ENCODE measurements around the gene CCDC87.
"Not testable (repeated sequence)": the region's sequence is repeated elsewhere in the genome, so short reads cannot be mapped to it uniquely, and the experiment has no call there.

The CCDC87 gene

DNA sequence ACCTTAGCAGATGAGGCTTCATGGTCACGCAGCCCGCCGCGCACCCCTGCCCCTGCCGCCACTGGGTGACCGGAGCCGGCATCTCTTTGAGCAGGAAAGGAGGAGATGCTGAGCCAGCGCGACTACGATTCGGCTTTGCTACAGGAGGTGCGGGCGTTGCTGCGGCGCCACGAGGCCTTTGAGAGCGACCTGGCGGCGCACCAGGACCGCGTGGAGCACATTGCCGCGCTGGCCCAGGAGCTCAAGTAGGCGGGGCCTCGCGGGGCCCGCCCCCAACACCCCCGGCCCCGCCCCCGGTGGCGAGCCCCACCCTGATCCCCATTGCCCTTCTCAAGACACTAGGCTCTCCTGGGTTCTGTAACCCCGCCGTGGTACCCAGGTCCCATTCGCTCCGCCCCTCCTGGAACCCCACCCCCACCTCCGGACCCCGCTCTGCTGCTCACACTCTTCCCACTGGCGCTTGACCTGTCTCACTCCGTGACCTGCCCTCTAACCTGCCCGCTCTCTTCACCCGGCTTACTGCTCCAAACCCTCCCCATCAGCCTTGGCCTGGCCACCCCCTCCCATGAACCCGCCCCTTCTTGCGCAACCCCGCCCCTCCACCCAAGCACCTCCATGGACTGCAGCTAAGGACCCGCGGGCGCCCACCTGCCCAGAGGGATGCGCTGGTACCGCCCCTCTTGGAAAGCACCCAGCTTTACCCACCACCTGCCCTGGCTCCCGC is 33.6 kb downstream of the CCDC87 start:
- in situ Hi-C loops (cut with MboI; ENCODE audit: low sequenced_read_pairs): no loop called here

DNA sequence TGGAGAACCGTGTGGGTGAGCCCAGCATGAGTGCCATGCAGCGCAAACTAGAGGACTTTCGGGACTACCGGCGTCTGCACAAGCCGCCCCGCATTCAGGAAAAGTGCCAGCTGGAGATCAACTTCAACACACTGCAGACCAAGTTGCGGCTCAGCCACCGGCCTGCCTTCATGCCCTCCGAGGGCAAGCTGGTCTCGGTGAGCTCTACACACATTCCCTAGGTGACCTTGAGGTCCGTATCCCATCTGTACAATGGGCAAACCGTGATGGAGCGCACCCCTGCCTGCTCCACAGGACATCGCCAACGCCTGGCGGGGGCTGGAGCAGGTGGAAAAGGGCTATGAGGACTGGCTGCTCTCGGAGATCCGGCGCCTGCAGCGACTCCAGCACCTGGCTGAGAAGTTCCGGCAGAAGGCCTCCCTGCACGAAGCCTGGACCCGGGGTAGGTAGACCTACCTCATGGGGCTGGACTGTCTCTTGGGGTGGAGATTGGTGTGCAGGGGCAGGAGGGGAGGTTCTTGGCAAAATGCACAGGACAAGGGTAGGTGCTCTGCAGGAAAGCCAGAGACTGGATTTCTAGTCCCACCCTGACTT is 35.0 kb downstream of the CCDC87 start:
- in situ Hi-C loops (cut with MboI; ENCODE audit: low sequenced_read_pairs): no loop called here

DNA sequence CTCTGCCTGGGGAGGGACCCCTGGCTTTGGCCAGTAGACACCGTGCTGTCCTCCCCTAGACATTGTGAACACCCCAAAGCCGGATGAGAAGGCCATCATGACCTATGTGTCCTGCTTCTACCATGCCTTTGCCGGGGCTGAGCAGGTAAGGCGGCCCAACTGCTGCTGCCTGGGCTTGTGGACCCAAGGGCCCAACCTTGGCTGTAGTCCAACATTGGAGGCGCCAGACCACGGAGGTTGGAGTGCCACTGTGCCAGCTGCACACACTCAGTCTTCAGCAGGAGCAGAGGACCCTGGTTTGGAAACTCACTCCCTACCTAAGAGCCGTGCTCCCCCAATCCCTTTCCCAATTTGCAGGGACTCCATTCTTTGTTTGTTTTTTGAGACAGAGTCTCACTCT is 36.8 kb downstream of the CCDC87 start:
- in situ Hi-C loops (cut with MboI; ENCODE audit: low sequenced_read_pairs): no loop called here

DNA sequence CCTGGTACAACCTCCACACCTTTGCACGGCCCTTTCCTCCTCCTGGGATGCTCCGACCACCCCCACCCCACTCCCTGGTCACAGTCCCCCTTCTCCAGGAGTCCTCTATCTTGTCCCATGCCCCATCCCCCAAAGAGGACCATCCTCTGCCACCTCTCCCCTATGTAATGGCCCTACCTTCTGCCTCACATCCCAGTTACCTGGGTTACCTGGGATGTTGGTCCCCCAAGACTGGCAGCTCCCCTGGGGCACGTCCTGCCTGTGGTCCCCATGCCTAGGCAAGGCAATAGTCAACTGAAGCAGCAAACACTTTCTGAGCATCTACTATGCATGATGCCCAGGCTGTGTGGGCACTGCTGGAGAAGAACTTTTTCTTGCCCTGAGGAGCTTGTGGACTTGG is 37.4 kb downstream of the CCDC87 start:
- in situ Hi-C loops (cut with MboI; ENCODE audit: low sequenced_read_pairs): no loop called here

DNA sequence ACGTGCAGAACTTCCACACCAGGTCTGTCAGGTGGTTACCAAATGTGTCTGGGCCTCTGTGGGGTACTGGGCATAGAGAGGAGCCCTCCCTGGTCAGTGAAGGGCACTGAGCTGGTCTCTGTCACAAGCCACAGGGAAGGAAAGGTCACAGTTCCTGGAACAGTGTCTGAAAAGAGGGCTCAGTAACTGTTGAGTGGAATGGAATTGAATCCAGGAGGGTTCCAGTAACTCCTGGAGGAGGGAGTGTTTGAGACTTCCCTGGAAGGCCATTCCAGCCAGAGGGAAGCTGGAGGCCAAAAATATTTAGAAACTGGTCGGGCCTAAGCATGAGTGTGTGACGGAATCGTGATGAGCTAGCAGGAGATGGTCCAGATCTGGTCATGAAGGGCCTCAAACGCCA is 38.3 kb downstream of the CCDC87 start:
- in situ Hi-C loops (cut with MboI; ENCODE audit: low sequenced_read_pairs): no loop called here

DNA sequence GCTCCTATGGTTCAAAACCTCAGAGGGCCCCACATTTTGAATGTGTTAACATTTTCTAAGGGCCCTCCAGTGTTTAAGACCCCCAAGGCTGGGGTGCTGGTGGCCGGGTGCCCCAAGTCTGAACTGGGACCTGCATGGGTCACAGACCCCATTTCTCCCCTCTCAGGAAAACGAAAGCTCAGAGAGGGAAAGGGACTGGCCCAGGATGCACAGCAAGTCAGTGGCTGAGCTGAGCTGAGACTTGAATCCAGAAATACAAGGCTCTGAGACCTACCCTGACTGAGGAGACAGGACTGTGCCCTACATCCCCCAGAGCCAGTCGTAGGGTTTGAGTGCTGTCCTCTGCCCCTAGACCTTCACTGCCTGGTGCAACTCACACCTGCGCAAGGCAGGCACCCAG is 42.0 kb downstream of the CCDC87 start:
- in situ Hi-C loops (cut with MboI; ENCODE audit: low sequenced_read_pairs): no loop called here

DNA sequence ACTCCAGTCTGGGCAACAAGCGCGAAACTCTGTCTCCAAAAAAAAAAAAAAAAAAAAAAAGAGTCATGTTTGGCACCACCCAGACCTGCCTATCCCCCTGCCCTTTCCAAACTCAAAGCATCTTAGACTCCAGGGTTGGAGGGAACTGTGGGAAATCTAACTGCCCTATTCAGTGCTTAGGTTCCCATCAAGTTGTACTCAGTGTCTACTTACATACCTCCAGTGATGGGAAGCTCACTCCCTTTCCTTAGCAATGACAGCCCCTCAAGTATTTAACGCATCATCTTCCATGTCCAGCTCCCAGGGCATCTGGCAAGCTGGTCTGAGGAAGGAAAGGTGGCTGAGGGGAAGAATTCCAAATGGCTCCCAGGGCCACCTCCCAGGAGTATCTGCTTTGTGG is 43.2 kb downstream of the CCDC87 start:
- in situ Hi-C loops (cut with MboI; ENCODE audit: low sequenced_read_pairs): no loop called here

DNA sequence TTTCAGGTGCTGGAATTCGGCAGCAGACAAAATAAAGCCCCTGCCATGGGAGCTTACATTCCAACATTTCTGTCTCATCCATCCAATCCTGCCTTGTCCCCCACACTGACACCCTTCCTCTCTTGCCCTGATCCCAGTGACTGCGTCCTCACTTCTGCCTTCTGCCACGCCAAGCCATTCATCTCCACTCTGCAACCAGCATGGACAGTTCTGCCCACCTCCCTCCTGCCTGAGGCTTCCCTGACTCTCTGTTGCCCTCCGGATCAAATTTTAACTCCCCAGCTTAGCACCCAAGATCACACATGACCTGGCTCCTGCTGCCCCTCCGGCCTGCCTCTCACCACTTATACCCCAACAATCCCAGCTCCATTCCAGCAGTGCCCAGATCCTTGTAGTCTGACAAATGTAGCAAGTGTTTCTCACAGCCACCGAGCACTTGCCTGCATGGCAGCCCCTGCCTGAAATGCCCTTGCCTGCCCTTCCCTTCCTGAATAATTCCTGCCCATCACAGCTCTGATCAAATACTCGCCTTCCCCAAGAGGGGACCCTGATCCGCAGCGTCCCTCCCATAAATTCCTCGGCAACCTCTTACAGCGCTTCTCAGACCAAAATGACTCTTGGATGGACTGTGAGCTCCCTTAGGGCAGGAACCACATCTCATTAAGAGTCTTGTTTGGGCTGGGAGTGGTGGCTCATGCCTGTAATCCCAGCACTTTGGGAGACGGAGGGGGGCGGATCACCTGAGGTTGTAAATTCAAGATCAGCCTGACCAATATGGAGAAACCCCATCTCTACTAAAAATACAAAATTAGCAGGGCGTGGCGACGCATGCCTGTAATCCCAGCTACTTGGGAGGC is 43.9 kb downstream of the CCDC87 start:
- in situ Hi-C loops (cut with MboI; ENCODE audit: low sequenced_read_pairs): no loop called here

DNA sequence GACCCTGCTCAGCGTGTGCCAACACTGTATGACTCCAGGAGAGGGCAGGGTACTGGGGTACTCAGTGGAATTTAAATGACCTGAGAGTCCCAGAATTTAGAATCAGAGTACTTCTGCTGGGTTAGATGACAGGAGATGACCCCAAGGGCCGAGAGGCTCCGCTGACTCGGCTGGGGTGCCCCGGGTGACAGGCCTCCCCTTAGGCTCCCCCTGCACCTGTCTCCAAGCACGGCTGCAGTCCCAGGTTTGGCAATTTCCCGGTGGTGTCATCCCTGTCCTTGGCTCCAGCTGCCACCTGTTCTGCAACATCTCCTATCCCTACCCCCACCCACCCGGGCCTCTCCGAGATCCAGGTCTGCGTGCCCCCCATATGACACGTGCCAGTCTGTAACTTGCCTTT is 44.8 kb downstream of the CCDC87 start:
- in situ Hi-C loops (cut with MboI; ENCODE audit: low sequenced_read_pairs): no loop called here

DNA sequence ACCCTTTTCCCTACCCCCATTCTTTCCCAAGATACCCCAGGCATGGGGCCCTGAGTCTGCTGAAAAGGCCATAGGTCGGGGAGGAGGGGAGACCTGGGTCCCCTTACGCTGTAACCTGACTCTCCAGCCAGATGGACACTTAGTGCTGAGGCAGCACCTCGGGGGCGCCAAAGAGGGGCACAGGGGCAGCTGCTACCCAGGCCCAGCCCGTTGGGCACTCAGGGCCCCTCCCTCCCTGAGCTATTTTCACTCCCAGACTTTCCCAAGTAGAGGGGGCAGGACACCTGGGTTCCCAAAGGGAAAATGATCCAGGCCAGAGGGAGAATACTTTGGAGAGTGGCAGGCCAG is 45.2 kb downstream of the CCDC87 start:
- in situ Hi-C loops (cut with MboI; ENCODE audit: low sequenced_read_pairs): no loop called here

DNA sequence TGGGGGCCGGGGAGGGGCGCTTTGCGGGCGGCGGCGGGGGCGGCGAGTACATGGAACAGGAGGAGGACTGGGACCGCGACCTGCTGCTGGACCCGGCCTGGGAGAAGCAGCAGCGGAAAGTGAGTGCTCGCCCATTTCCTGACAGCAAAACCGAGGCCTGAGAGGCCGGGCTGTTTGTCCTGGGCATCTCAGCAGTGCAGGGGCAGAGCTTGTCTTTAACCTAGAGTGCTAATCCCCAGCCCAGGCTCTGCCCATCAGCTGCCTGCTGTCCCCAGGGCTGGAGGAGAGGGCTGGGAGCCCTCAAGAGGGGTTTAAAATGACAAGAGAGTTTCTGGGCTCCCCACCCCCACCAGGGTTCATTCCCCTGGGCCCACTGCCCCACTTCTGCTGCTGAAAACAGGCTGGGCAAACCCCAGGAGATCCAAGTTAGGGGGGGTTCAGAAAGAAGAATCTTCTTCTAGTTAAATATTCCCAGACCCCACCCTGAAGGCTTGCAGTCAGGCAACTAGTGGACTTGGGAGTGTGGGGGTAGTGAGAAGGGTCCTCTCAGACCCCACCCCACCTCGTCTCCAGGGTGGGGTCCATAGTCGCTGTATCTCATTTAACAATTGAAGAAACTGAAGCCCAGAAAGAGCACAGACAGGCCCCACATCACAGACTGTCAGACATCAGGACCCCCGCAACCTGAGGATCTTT is 45.7 kb downstream of the CCDC87 start:
- in situ Hi-C loops (cut with MboI; ENCODE audit: low sequenced_read_pairs): no loop called here

DNA sequence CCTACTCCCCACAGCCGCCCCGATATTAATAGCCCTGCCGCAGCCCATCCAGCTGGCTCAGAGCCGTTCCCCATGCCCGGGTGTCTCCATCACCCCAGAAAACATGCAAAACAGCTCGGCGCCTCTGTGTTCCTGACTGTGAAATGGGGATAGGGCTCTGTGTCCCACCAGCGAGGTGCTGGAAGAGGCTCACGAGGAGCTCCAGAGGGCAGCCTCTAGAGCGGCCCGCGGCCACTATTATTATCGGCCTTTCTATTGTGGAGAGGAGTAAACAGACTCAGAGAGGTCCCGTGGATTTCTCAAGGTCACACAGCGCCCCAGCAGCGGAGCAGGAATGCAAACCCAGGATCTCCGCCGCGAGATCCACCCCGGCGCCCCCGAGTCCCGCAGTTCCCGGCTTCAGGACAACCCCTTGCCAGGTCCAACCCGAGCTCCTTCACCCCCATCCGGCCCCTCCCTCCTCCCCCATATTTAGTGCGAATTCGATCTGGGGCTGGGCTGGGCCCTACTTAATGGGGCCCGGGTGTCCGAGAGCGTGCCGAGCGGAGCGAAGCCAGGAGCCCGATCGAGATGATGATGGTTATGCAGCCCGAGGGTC is 46.4 kb downstream of the CCDC87 start, which contains the start of gene ACTN3:
Gene ACTN3, plus strand, starts transcription at position 536 of the 598 bp plus-strand sequence. Its CDS starts 35 bp downstream, at position 571.
- in situ Hi-C loops (cut with MboI; ENCODE audit: low sequenced_read_pairs): no loop called here

DNA sequence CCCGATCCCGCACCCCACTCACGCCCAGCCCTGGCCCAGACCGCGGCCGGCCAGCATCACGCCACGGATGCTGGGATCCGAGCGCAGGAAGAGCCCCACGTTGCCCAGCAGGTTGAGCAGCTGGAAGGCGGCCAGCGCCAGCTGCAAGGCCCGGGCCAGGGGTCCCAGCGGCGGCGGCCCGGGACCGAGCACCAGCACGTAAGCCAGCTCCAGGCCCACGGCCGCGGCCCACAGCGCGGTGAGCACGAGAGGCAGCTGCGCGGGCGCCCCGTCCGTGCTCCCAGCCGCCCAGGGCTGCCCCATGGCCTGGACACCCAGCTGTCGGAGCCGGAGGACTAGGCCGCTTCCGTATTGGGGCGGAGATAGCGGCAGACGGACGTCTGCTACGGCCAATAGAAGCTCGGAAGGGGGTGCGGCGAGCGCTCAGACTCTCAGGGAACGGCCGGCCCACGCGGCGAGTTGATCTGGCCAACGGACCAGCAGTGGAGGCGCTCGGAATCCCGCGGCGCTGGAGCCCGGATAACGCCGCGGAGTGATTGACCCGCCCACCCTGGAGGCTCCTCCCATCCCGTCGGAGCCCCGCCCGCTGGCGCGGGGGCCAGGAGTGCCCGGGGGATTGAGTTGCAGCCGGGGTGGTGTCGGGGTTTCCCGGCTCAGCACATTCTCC is 47.0 kb downstream of the CCDC87 start, which contains the start of gene ZDHHC24:
Gene ZDHHC24, minus strand, starts transcription at position 348 of the 667 bp plus-strand sequence. Its CDS starts 45 bp downstream, at position 303.
- in situ Hi-C loops (cut with MboI; ENCODE audit: low sequenced_read_pairs): no loop called here

DNA sequence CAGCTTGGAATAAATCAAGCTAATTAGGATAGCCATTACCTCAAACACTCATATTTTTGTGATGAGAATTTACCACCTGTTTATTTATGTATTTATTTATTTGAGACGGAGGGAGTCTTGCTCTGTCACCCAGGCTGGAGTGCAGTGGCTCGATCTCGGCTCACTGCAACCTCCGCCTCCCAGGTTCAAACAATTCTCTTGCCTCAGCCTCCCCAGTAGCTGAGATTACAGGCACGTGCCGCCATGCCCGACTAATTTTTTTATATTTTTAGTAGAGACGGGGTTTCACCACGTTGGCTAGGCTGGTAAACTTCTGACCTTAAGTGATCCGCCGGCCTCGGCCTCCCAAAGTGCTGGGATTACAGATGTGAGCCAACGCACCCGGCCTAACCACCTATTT is 47.9 kb downstream of the CCDC87 start:
- in situ Hi-C loops (cut with MboI; ENCODE audit: low sequenced_read_pairs): not testable (repeated sequence)

DNA sequence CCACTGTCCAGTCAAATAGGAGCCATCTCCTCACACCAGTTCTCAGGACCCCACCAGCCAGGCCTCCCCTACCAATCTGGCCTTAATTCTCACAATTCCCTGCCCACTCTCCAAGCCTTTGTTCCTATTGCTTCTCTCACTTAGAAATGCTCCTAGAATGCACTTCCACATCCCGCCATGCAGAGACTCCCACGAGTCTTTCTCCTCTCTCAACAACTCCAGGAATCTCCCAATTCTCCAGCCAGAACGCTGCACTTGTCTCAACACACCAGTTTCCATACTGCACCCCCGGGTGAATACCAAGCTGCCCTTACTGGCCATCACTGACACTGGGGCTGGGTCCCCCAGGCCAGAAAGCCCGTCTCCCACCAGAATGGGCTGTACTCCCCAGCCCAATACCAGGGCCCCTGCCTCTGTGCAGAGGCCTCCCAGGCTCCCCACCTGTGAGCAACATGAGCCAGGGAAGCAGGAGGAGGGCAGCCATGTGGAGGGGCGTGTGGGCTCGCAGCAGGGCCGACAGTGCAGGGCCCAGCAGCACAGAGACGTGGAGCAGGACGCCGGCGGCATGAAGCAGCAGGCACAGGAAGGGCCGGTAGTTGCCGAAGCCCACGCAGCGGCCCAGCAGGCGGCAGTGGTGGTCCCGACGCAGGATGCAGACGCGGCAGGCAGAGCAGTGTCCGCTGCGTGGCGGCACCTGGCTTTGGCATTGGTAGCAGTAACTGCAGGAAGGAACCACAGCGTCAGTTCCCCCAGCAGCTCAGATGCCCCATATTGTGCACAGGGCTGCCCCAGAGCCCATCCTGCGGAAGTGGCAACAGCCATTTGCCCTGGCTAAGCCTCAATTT is 49.4 kb downstream of the CCDC87 start:
- in situ Hi-C loops (cut with MboI; ENCODE audit: low sequenced_read_pairs): no loop called here

DNA sequence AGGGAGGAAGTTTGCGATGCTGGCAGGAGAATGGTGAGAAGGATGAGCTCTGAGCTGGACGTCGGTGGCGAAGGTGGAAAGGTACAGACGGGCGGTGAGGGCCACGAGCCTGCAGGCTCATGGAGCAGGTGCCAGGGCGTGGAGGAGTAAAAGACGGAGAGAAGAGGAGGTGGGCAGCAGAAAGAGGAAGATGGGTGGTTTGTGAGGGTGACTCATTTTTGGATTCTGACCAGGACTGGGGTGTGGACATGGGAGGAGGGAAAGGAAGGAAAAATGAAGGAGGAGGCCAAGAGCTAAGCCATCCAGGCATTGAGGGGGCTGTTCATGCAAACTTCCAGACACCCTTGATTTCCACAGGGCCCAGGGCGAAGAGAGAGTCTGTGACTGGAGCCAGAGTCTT is 50.5 kb downstream of the CCDC87 start:
- in situ Hi-C loops (cut with MboI; ENCODE audit: low sequenced_read_pairs): no loop called here

DNA sequence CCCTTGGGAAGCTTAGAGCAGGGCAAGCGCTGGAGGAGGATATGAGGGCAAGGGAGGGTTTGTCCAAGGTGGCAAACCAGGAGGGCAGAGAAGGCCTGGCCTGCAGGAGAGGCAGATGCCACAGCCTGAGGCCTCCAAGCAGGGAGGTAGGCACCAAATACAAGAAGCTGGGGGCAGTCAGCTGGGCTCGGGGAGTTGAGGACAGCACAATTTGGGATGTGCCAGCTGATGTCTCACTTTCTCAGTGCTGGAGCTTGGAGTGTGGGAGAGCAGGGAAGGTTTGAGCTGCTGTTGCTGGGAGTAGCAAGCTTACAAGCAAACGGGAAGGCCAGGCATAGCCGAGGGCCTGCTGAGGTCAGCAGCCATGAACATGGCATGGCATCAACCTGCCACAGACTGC is 51.0 kb downstream of the CCDC87 start:
- in situ Hi-C loops (cut with MboI; ENCODE audit: low sequenced_read_pairs): no loop called here

DNA sequence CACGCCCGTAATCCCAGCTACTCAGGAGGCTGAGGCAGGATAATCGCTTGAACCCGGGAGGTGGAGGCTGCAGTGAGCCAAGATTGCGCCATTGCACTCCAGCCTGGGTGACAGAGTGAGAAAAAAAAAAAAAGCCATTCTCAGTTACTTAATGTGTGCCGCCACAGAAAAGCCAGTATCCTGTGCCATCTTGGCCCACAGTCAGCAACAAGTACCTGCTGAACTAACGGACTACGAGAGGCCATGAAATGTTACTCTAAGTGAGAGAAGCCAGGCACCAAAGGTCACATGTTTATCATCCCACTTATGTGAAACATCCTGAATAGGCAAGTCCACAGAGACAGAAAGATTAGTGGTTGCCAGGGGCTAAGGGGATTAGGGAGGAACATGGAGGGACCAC is 52.3 kb downstream of the CCDC87 start:
- in situ Hi-C loops (cut with MboI; ENCODE audit: low sequenced_read_pairs): not testable (repeated sequence)

Measured in hTERT RPE-1 (cell line).